OCI-LY7 (cell line): ENCODE measurements around the gene ZNF559. TPM values are rescaled to one million over a fixed set of nuclear protein-coding genes. Genes with fewer than 3 reads are reported as not detected.

Source experiments
- BruUV-seq: library from RNA; stranded (reverse); fragments of 400-500 nt; replicated peaks from 2 replicates; lab custom pipeline; 2021; lab: Mats Ljungman, UMichigan
- CTCF ChIA-PET: fragments of 300-600 bp; sonication (Branson Sonifier 250); formaldehyde crosslinking; loops from one replicate; lab custom pipeline; 2022; ENCODE audit warnings: antibody characterized with exemption; ENCODE audit not compliant: unreplicated experiment; lab: Charles Lee
- POLR2A ChIA-PET: fragments of 300-600 bp; sonication (Branson Sonifier 250); formaldehyde crosslinking; loops from one replicate; lab custom pipeline; 2022; ENCODE audit warnings: antibody characterized with exemption; lab: Charles Lee
- DNase-seq: peaks from one replicate; pipeline ENCODE4 v3.0.0-alpha.2; 2015; ENCODE audit warnings: low spot score
- H2AFZ ChIP-seq: fragments of 200-600 bp; sonication (generic), shearing (Covaris generic); 2 replicates; pipeline ENCODE4 v1.6.1; 2014; ENCODE audit warnings: mild to moderate bottlenecking, antibody characterized with exemption, low read length, moderate library complexity
- H3K27ac ChIP-seq: fragments of 200-600 bp; sonication (generic); 2 replicates; pipeline ENCODE4 v1.5.1; 2014; ENCODE audit warnings: mixed run types, low read depth, mild to moderate bottlenecking, moderate library complexity, low read length, inconsistent platforms; ENCODE audit not compliant: poor library complexity, severe bottlenecking
- H3K36me3 ChIP-seq: fragments of 200-600 bp; sonication (generic); 2 replicates; pipeline ENCODE4 v1.6.1; 2014; ENCODE audit warnings: mild to moderate bottlenecking, antibody characterized with exemption, low read length, moderate library complexity, mixed read lengths; ENCODE audit not compliant: insufficient read depth
- H3K4me1 ChIP-seq: fragments of 200-600 bp; sonication (generic); 2 replicates; pipeline ENCODE4 v1.5.1; 2014; ENCODE audit warnings: mild to moderate bottlenecking, low read length; ENCODE audit not compliant: insufficient read depth, poor library complexity, severe bottlenecking
- H3K4me2 ChIP-seq: fragments of 200-600 bp; sonication (generic); 2 replicates; pipeline ENCODE4 v1.6.1; 2014; ENCODE audit warnings: mild to moderate bottlenecking, low read length
- H3K4me3 ChIP-seq: fragments of 200-600 bp; sonication (generic); 2 replicates; pipeline ENCODE4 v1.5.1; 2014; ENCODE audit warnings: mild to moderate bottlenecking, low read depth, low read length; ENCODE audit not compliant: poor library complexity, severe bottlenecking
- H3K79me2 ChIP-seq: fragments of 200-600 bp; sonication (generic); 2 replicates; pipeline ENCODE4 v1.6.1; 2016; ENCODE audit warnings: low read depth, mild to moderate bottlenecking, low read length, moderate library complexity, mixed read lengths; ENCODE audit not compliant: insufficient read depth
- H3K9me2 ChIP-seq: fragments of 200-600 bp; sonication (generic); 2 replicates; pipeline ENCODE4 v1.6.1; 2016; ENCODE audit warnings: mild to moderate bottlenecking, low read length, mixed read lengths; ENCODE audit not compliant: insufficient read depth
- H3K9me3 ChIP-seq: fragments of 200-600 bp; sonication (generic); 2 replicates; pipeline ENCODE4 v1.6.1; 2014; ENCODE audit warnings: mild to moderate bottlenecking, mixed run types, low read length, mixed read lengths
- H4K20me1 ChIP-seq: fragments of 200-600 bp; sonication (generic); 2 replicates; pipeline ENCODE4 v1.6.1; 2014; ENCODE audit warnings: mild to moderate bottlenecking, antibody characterized with exemption, low read length, moderate library complexity, mixed read lengths; ENCODE audit not compliant: insufficient read depth
- CTCF ChIP-seq: fragments of 200-600 bp; sonication (generic); conservative IDR thresholded peaks from 2 replicates; pipeline ENCODE4 v1.5.1; 2014; ENCODE audit warnings: mild to moderate bottlenecking, antibody characterized with exemption, low read length, moderate library complexity, mixed read lengths
- EZH2phosphoT487 ChIP-seq: fragments of 200-600 bp; sonication (generic); IDR thresholded peaks from 2 replicates; pipeline ENCODE4 v1.6.1; 2018; ENCODE audit warnings: low read depth, borderline replicate concordance, mild to moderate bottlenecking, mixed run types, antibody characterized with exemption, low read length, moderate library complexity, mixed read lengths
- intact Hi-C: fragments of 100-400 bp; cut with micrococcal nuclease; formaldehyde crosslinking; loops from one replicate; pipeline ENCODE4 v1.10.0; 2022; ENCODE audit not compliant: unreplicated experiment
- total RNA-seq, 2 experiments: library from RNA; depleted of rRNA in 1 of 2; stranded (reverse); fragments of >200 nt in 1 of 2; shearing (Covaris generic) in 1 of 2; gene quantifications; 2 replicates each; pipeline ENCODE4 v1.2.3, GENCODE V29; 2014 to 2022

The ZNF559 gene
- total RNA-seq, 2 experiments from 2014 or later = 16.8 to 18.6 TPM

GRCh38 chr19:9348253-9348652 lies 24.3 kb downstream of the ZNF559 start:
- Histone ChIP-seq H3K9me2 (no peaks in the 10 kb centered on the region), H3K4me2 (no peak overlapping the region), H3K27ac (no peak overlapping the region), H3K4me1 (no peaks in the 10 kb centered on the region), H3K9me3 (peaks cover 16% of the 10 kb centered on the region), H3K79me2 (no peaks in the 10 kb centered on the region), H2AFZ (no peak overlapping the region), H3K4me3 (no peak overlapping the region), H4K20me1 (no peaks in the 10 kb centered on the region), H3K36me3 (peaks cover 12% of the 10 kb centered on the region)
- intact Hi-C loops = no loop called here
- TF ChIP-seq EZH2phosphoT487 = no peak
- TF ChIP-seq CTCF = no peak
- DNase-seq = no peak
- CTCF ChIA-PET = no interaction called here
- no TSS peak for BruUV-seq
- POLR2A ChIA-PET = no interaction called here

GRCh38 chr19:9348671-9349070 lies 24.7 kb downstream of the ZNF559 start:
- DNase-seq = no peak
- BruUV-seq = no TSS peak
- H3K4me1 ChIP-seq = no peaks in the 10 kb centered on the region
- no peak overlapping the region for H3K4me3 ChIP-seq
- peaks cover 8% of the 10 kb centered on the region for H3K36me3 ChIP-seq
- ChIA-PET CTCF (no interaction called here), POLR2A (no interaction called here)
- no peaks in the 10 kb centered on the region for H4K20me1 ChIP-seq
- H3K9me3 ChIP-seq = peaks cover 12% of the 10 kb centered on the region; the same call in 1 of the 2 replicates
- H2AFZ ChIP-seq = no peak overlapping the region
- no peaks in the 10 kb centered on the region for H3K79me2 ChIP-seq
- intact Hi-C loops = no loop called here
- no peak overlapping the region for H3K27ac ChIP-seq
- TF ChIP-seq EZH2phosphoT487 (no peak), CTCF (no peak)
- H3K9me2 ChIP-seq = no peaks in the 10 kb centered on the region
- H3K4me2 ChIP-seq = no peak overlapping the region

- Histone ChIP-seq H4K20me1 (no peaks in the 10 kb centered on the region), H3K27ac (no peak overlapping the region), H3K4me1 (no peaks in the 10 kb centered on the region), H3K9me3 (no peaks in the 10 kb centered on the region), H3K4me2 (no peak overlapping the region), H3K4me3 (no peak overlapping the region), H3K9me2 (no peaks in the 10 kb centered on the region), H3K36me3 (no peaks in the 10 kb centered on the region), H3K79me2 (no peaks in the 10 kb centered on the region), H2AFZ (no peak overlapping the region)
- TF ChIP-seq EZH2phosphoT487 (no peak), CTCF (no peak)
- no peak for DNase-seq
- CTCF ChIA-PET = no interaction called here
- POLR2A ChIA-PET = no interaction called here
- intact Hi-C loops = no loop called here
- no TSS peak for BruUV-seq
Measured at GRCh38 chr19:9352505-9352904, 28.5 kb downstream of the ZNF559 start.
